ENCODE data around the gene EML6. TPM values are rescaled to one million over a fixed set of nuclear protein-coding genes. Genes with fewer than 3 reads are reported as not detected.

The EML6 gene
- polyA plus RNA-seq, 1 donor = 6.0 TPM

- no peaks in the 10 kb centered on the region for H3K27me3 ChIP-seq (ENCODE audit: control insufficient read depth, insufficient read depth, low read length)
- no peaks in the 10 kb centered on the region for H3K9me3 ChIP-seq (ENCODE audit: control insufficient read depth, low read depth, low read length)
- peak overlapping the region; percentile 72 for H3K27ac ChIP-seq (ENCODE audit: low read length)
- H3K4me3 ChIP-seq (ENCODE audit: low read length) = no peak overlapping the region
- no peaks in the 10 kb centered on the region for H3K36me3 ChIP-seq (ENCODE audit: control insufficient read depth, insufficient read depth, low read length)
- 8% methylated on average over 2 of the region's 10 CpGs for WGBS (ENCODE audit: insufficient coverage, low lambda C conversion rate)
- peaks cover 18% of the 10 kb centered on the region for H3K4me1 ChIP-seq (ENCODE audit: control insufficient read depth, insufficient read depth, low read length)
- peak; percentile 31 to 66 for DNase-seq
Measured at GRCh38 chr2:55003706-55004639, 280.5 kb downstream of the EML6 start.

DNA sequence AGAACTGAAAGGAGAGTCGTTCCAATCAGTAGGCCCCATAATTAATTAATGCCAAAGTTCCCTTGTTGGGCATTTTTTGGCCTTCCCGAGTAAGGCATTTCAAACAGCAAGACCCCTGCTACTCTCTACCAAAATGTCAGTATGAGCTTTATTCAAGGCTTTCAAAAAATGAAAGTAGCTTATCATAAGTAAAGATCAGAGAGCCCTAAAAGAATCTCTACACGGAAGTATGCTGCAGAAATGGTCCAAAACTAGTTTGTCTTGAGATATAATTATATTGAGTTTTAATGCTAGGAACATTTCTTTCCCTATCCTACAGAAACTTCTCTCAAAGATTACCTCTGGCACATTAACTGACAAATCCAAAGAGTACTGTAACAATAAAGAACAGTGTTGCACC lies 282.8 kb downstream of the EML6 start:
- Histone ChIP-seq H3K9me3 (ENCODE audit: control insufficient read depth, low read depth, low read length) (no peaks in the 10 kb centered on the region), H3K27ac (ENCODE audit: low read length) (peak overlapping the region; percentile 25), H3K4me1 (ENCODE audit: control insufficient read depth, insufficient read depth, low read length) (peaks cover 27% of the 10 kb centered on the region), H3K36me3 (ENCODE audit: control insufficient read depth, insufficient read depth, low read length) (no peaks in the 10 kb centered on the region), H3K4me3 (ENCODE audit: low read length) (no peak overlapping the region), H3K27me3 (ENCODE audit: control insufficient read depth, insufficient read depth, low read length) (no peaks in the 10 kb centered on the region)
- no CpG with 5 or more reads among the region's 3 CpGs for WGBS (ENCODE audit: insufficient coverage, low lambda C conversion rate)
- DNase-seq = no peak

GRCh38 chr2:55009277-55010060 lies 286.0 kb downstream of the EML6 start:
- Histone ChIP-seq H3K9me3 (ENCODE audit: control insufficient read depth, low read depth, low read length) (no peaks in the 10 kb centered on the region), H3K27me3 (ENCODE audit: control insufficient read depth, insufficient read depth, low read length) (no peaks in the 10 kb centered on the region), H3K27ac (ENCODE audit: low read length) (peak overlapping the region; percentile 95), H3K4me1 (ENCODE audit: control insufficient read depth, insufficient read depth, low read length) (peaks cover 33% of the 10 kb centered on the region), H3K36me3 (ENCODE audit: control insufficient read depth, insufficient read depth, low read length) (no peaks in the 10 kb centered on the region), H3K4me3 (ENCODE audit: low read length) (peak overlapping the region; percentile 59)
- no peak for DNase-seq
- 23% methylated on average over 4 of the region's 7 CpGs for WGBS (ENCODE audit: insufficient coverage, low lambda C conversion rate)

DNA sequence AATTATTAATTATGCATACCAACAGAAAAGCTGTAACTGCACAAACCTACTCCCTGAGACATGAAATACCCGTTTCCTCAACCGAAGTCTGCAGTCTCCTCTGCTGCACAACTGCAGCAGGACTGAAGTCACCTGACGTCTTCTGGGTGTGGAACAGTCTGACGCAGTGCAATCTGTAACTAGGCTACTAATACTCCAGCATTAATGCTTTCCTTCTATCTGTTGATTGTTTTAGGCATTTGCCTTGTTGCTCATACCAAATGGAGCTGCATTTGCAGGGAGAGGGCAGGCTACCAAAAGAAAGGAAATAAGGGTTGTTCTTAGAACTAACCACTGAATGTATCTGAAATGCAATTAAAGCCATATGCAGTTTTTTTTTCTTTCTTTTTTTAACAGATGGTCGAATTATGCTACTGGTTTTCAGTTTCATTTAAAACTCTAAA lies 286.7 kb downstream of the EML6 start:
- no peaks in the 10 kb centered on the region for H3K27me3 ChIP-seq (ENCODE audit: control insufficient read depth, insufficient read depth, low read length)
- H3K4me3 ChIP-seq (ENCODE audit: low read length) = peak overlapping the region; percentile 59
- peak; percentile 91 to 94 for DNase-seq
- peak overlapping the region; percentile 95 for H3K27ac ChIP-seq (ENCODE audit: low read length)
- H3K9me3 ChIP-seq (ENCODE audit: control insufficient read depth, low read depth, low read length) = no peaks in the 10 kb centered on the region
- WGBS (ENCODE audit: insufficient coverage, low lambda C conversion rate) = 14% methylated on average over 1 of the region's 5 CpGs
- peaks cover 33% of the 10 kb centered on the region for H3K4me1 ChIP-seq (ENCODE audit: control insufficient read depth, insufficient read depth, low read length)
- no peaks in the 10 kb centered on the region for H3K36me3 ChIP-seq (ENCODE audit: control insufficient read depth, insufficient read depth, low read length)

DNA sequence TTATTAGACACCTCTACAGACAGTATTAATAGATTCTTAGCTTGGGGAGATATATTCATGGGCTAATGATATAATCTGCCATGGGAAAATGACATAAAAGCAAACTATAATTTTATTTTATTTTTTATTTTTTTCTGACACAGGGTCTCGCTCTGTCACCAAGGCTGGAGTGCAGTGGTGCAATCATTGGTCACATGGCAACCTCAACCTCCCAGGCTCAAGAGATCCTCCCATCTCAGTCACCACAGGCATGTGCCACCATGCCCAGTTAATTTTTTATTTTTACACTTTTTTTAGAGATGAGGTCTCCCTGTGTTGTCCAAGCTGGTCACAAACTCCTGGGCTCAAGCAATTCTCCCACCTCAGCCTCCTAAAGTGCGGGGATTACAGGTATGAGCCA lies 287.5 kb downstream of the EML6 start:
- Histone ChIP-seq H3K4me3 (ENCODE audit: low read length) (no peak overlapping the region), H3K36me3 (ENCODE audit: control insufficient read depth, insufficient read depth, low read length) (no peaks in the 10 kb centered on the region), H3K27me3 (ENCODE audit: control insufficient read depth, insufficient read depth, low read length) (no peaks in the 10 kb centered on the region), H3K4me1 (ENCODE audit: control insufficient read depth, insufficient read depth, low read length) (peaks cover 33% of the 10 kb centered on the region), H3K9me3 (ENCODE audit: control insufficient read depth, low read depth, low read length) (no peaks in the 10 kb centered on the region), H3K27ac (ENCODE audit: low read length) (peak overlapping the region; percentile 95)
- 20% methylated on average over 1 of the region's 2 CpGs for WGBS (ENCODE audit: insufficient coverage, low lambda C conversion rate)
- DNase-seq = peak; percentile 52 to 61

- H3K27me3 ChIP-seq (ENCODE audit: control insufficient read depth, insufficient read depth, low read length) = no peaks in the 10 kb centered on the region
- DNase-seq = peak in 1 of 2 donors; percentile 68
- no CpG with 5 or more reads among the region's 6 CpGs for whole genome bisulfite sequencing (ENCODE audit: insufficient coverage, low lambda C conversion rate)
- H3K36me3 ChIP-seq (ENCODE audit: control insufficient read depth, insufficient read depth, low read length) = no peaks in the 10 kb centered on the region
- no peaks in the 10 kb centered on the region for H3K9me3 ChIP-seq (ENCODE audit: control insufficient read depth, low read depth, low read length)
- peak overlapping the region; percentile 95 for H3K27ac ChIP-seq (ENCODE audit: low read length)
- peak overlapping the region; percentile 1 for H3K4me3 ChIP-seq (ENCODE audit: low read length)
- H3K4me1 ChIP-seq (ENCODE audit: control insufficient read depth, insufficient read depth, low read length) = peaks cover 28% of the 10 kb centered on the region
Measured at GRCh38 chr2:55011831-55012671, 288.6 kb downstream of the EML6 start.

DNA sequence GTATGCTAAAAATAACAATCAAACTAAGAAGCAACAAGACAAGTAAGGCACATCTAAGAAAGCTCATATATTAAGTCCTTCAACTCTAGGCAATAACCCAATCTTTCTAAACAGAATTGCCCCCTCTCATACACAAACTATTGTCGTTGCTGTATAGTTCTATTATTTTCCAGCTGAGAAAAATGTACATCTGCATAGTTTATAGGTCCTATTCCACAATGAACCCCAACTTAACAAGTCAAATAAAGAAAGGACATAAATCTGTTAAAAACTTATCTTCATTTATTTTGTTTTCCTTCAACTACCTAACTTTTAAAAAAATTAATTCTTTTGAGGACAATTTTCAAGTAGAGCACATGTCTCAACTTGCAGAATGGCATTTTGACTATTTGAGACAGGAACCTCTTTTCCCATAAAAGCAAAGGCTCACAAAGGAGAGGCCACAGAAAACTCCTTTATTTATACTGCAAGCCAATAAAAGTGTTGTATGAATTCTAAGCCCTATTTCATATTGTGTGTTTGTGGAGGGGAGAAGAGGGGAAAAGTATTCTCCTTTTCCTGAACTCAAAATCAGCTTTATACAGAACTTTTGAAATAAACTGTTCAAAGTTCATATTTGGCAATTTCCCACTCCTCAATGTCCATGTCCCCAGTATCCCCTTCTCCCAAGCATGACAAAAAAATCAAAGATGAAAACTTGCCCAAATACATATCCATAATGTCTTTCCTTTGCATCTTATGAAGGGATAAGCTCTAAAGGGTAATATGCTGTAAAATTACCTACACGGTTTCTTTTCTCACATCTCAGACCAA lies 289.4 kb downstream of the EML6 start:
- 17% methylated on average over 1 of the region's 2 CpGs for WGBS (ENCODE audit: insufficient coverage, low lambda C conversion rate)
- H3K27me3 ChIP-seq (ENCODE audit: control insufficient read depth, insufficient read depth, low read length) = no peaks in the 10 kb centered on the region
- no peak overlapping the region for H3K4me3 ChIP-seq (ENCODE audit: low read length)
- peaks cover 23% of the 10 kb centered on the region for H3K4me1 ChIP-seq (ENCODE audit: control insufficient read depth, insufficient read depth, low read length)
- H3K36me3 ChIP-seq (ENCODE audit: control insufficient read depth, insufficient read depth, low read length) = no peaks in the 10 kb centered on the region
- no peak for DNase-seq
- H3K9me3 ChIP-seq (ENCODE audit: control insufficient read depth, low read depth, low read length) = no peaks in the 10 kb centered on the region
- peak overlapping the region; percentile 95 for H3K27ac ChIP-seq (ENCODE audit: low read length)

DNA sequence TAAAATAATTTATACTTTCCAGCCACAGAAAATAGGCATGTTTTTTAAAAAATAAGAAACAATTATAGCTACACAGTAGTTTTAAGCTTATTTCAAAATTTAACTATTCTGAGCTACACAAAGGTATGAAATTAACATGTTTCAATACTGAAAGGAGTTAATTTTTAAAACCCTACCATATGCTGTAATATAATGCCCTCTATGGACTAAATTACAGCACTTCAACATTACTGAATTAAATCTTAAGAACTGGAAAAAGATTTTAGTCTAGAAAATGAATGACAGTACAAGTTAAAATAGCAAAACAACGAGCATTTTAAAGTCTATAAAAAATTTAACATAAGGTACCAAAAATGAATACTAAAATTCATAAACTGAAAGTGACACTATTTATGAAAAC lies 290.5 kb downstream of the EML6 start:
- H3K9me3 ChIP-seq (ENCODE audit: control insufficient read depth, low read depth, low read length) = no peaks in the 10 kb centered on the region
- no peaks in the 10 kb centered on the region for H3K27me3 ChIP-seq (ENCODE audit: control insufficient read depth, insufficient read depth, low read length)
- H3K4me1 ChIP-seq (ENCODE audit: control insufficient read depth, insufficient read depth, low read length) = peaks cover 23% of the 10 kb centered on the region
- H3K27ac ChIP-seq (ENCODE audit: low read length) = peak overlapping the region; percentile 13
- WGBS (ENCODE audit: insufficient coverage, low lambda C conversion rate) = 75% methylated on average over 1 of the region's 1 CpG
- H3K4me3 ChIP-seq (ENCODE audit: low read length) = no peak overlapping the region
- H3K36me3 ChIP-seq (ENCODE audit: control insufficient read depth, insufficient read depth, low read length) = no peaks in the 10 kb centered on the region
- DNase-seq = no peak

All from large intestine (tissue), 3 donors.